ENCODE results near the gene CPNE9. TPM values are rescaled to one million over a fixed set of nuclear protein-coding genes. Genes with fewer than 3 reads are reported as not detected.

Gene CPNE9
- total and polyA plus RNA-seq, 2 of the 13 experiments (the other 11 are each of a cell fraction or from before 2014, with no cell fraction given): 0.20 TPM; not detected in 1

DNA sequence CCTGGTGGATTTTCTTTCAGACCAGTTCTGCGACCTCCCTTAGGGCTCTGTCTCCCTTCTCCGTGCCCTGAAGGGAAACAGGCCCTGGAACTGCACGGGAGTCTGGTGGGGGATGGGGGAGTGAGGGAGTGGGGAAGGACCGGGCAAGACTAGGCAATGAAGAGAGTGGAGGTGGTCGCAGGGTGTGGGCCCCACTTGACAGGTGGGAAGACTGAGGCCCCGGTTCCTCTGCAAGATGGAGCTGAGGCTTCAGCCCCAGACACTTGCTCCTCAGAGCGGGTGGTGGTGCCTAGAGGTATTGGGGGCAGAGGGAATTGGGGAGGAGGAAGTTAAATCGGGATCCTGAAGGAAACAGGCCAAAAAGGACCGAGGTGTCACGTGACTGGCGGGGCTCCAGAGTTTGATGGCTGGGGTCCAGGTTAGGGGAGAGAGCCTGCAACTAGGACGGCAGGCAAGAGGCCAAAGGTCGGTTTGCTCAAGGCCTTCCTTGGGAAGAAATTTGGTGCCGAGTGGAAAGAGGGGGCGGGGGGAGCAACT lies 66.7 kb downstream of the CPNE9 start (continued):
- no peak for TF ChIP-seq BCL6 (CRISPR knock-in tag; IDR thresholded peaks at IDR 0.05)
- no peak for TF ChIP-seq PHF8 (CRISPR knock-in tag; IDR thresholded peaks at IDR 0.05)
- TF ChIP-seq ZNF790 (CRISPR knock-in tag; IDR thresholded peaks at IDR 0.05; ENCODE audit: borderline replicate concordance): no peak
- peak; percentile 9; the same call in 1 of the 2 replicates for TF ChIP-seq CAMTA2 (CRISPR knock-in tag; IDR thresholded peaks at IDR 0.05; ENCODE audit: borderline replicate concordance)
- peak; percentile 33; the same call in 1 of the 2 replicates for TF ChIP-seq ZNF3 (CRISPR knock-in tag; IDR thresholded peaks at IDR 0.05)
- TF ChIP-seq, protein P1, sequence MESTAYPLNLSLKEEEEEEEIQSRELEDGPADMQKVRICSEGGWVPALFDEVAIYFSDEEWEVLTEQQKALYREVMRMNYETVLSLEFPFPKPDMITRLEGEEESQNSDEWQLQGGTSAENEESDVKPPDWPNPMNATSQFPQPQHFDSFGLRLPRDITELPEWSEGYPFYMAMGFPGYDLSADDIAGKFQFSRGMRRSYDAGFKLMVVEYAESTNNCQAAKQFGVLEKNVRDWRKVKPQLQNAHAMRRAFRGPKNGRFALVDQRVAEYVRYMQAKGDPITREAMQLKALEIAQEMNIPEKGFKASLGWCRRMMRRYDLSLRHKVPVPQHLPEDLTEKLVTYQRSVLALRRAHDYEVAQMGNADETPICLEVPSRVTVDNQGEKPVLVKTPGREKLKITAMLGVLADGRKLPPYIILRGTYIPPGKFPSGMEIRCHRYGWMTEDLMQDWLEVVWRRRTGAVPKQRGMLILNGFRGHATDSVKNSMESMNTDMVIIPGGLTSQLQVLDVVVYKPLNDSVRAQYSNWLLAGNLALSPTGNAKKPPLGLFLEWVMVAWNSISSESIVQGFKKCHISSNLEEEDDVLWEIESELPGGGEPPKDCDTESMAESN (CRISPR knock-in tag; conservative IDR thresholded peaks at IDR 0.05): no peak
- TF ChIP-seq, protein P2, sequence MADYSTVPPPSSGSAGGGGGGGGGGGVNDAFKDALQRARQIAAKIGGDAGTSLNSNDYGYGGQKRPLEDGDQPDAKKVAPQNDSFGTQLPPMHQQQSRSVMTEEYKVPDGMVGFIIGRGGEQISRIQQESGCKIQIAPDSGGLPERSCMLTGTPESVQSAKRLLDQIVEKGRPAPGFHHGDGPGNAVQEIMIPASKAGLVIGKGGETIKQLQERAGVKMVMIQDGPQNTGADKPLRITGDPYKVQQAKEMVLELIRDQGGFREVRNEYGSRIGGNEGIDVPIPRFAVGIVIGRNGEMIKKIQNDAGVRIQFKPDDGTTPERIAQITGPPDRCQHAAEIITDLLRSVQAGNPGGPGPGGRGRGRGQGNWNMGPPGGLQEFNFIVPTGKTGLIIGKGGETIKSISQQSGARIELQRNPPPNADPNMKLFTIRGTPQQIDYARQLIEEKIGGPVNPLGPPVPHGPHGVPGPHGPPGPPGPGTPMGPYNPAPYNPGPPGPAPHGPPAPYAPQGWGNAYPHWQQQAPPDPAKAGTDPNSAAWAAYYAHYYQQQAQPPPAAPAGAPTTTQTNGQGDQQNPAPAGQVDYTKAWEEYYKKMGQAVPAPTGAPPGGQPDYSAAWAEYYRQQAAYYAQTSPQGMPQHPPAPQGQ (CRISPR knock-in tag; IDR thresholded peaks at IDR 0.05; ENCODE audit: borderline replicate concordance): no peak
- TF ChIP-seq, protein P3, sequence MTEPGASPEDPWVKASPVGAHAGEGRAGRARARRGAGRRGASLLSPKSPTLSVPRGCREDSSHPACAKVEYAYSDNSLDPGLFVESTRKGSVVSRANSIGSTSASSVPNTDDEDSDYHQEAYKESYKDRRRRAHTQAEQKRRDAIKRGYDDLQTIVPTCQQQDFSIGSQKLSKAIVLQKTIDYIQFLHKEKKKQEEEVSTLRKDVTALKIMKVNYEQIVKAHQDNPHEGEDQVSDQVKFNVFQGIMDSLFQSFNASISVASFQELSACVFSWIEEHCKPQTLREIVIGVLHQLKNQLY (CRISPR knock-in tag; IDR thresholded peaks at IDR 0.05): peak; percentile 28; the same call in 1 of the 2 replicates
- TF ChIP-seq HDAC2 (CRISPR knock-in tag; IDR thresholded peaks at IDR 0.05): peak; percentile 27; the same call in 1 of the 2 replicates
- no peak for TF ChIP-seq ATF7-NPFF (CRISPR knock-in tag; IDR thresholded peaks at IDR 0.05; ENCODE audit: low read depth)
- 0 out of 2 replicates have a peak, but pooled peaks have one; percentile 11 for TF ChIP-seq MYC (CRISPR knock-in tag; IDR thresholded peaks at IDR 0.05; ENCODE audit: borderline replicate concordance)
- peak; percentile 20; the same call in 1 of the 2 replicates for TF ChIP-seq ELF3 (CRISPR knock-in tag; IDR thresholded peaks at IDR 0.05)
- no peak for TF ChIP-seq CHCHD3 (CRISPR knock-in tag; IDR thresholded peaks at IDR 0.05)
- no peak for TF ChIP-seq ZNF543 (CRISPR knock-in tag; IDR thresholded peaks at IDR 0.05)
- TF ChIP-seq NBN (conservative IDR thresholded peaks at IDR 0.05): no peak
- TF ChIP-seq CCAR2 (optimal IDR thresholded peaks at IDR 0.05; ENCODE audit: low read depth, low read length): no peak
- TF ChIP-seq, protein P4, sequence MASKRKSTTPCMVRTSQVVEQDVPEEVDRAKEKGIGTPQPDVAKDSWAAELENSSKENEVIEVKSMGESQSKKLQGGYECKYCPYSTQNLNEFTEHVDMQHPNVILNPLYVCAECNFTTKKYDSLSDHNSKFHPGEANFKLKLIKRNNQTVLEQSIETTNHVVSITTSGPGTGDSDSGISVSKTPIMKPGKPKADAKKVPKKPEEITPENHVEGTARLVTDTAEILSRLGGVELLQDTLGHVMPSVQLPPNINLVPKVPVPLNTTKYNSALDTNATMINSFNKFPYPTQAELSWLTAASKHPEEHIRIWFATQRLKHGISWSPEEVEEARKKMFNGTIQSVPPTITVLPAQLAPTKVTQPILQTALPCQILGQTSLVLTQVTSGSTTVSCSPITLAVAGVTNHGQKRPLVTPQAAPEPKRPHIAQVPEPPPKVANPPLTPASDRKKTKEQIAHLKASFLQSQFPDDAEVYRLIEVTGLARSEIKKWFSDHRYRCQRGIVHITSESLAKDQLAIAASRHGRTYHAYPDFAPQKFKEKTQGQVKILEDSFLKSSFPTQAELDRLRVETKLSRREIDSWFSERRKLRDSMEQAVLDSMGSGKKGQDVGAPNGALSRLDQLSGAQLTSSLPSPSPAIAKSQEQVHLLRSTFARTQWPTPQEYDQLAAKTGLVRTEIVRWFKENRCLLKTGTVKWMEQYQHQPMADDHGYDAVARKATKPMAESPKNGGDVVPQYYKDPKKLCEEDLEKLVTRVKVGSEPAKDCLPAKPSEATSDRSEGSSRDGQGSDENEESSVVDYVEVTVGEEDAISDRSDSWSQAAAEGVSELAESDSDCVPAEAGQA (IDR thresholded peaks at IDR 0.05; ENCODE audit: low read depth): peak; percentile 19; the same call in 1 of the 2 replicates
- TF ChIP-seq, protein P4 (CRISPR knock-in tag; IDR thresholded peaks at IDR 0.05; ENCODE audit: borderline replicate concordance): no peak
- TF ChIP-seq, protein P5, sequence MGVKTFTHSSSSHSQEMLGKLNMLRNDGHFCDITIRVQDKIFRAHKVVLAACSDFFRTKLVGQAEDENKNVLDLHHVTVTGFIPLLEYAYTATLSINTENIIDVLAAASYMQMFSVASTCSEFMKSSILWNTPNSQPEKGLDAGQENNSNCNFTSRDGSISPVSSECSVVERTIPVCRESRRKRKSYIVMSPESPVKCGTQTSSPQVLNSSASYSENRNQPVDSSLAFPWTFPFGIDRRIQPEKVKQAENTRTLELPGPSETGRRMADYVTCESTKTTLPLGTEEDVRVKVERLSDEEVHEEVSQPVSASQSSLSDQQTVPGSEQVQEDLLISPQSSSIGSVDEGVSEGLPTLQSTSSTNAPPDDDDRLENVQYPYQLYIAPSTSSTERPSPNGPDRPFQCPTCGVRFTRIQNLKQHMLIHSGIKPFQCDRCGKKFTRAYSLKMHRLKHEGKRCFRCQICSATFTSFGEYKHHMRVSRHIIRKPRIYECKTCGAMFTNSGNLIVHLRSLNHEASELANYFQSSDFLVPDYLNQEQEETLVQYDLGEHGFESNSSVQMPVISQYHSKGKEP (CRISPR knock-in tag; IDR thresholded peaks at IDR 0.05): no peak

All from HepG2 (cell line).